Activated CD4-positive, alpha-beta T cell treated with anti-CD3 and anti-CD28 coated beads, Interleukin-2, amount 50 U/mL, for 16 hours (primary cell): ENCODE measurements around the gene TTC28.

Experiments used
- DNase-seq: peaks from one replicate; pipeline ENCODE4 v3.0.0-alpha.2; 2020

Gene TTC28

GRCh38 chr22:28031383-28031922 lies 648.2 kb downstream of the TTC28 start:
- no peak for DNase-seq

DNA sequence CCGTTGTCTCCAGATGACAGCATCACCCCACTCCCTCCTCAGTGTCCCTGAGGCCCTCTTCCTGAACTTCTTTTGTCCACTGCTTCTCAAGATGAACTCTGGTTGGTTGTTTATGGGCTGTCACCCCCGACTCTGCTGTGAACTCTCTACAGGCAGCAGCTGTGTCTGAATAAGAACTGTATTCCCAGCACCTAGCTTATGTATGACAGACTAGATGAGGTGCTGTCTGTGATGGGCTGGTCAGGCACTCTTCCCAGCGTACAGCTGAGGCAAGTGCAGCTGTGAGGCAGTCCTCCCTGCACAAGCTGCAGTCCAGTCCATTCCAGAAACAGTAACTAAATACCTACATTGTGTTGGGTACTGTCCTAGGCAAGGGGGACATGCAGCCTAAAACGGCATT lies 649.2 kb downstream of the TTC28 start:
- no peak for DNase-seq

DNA sequence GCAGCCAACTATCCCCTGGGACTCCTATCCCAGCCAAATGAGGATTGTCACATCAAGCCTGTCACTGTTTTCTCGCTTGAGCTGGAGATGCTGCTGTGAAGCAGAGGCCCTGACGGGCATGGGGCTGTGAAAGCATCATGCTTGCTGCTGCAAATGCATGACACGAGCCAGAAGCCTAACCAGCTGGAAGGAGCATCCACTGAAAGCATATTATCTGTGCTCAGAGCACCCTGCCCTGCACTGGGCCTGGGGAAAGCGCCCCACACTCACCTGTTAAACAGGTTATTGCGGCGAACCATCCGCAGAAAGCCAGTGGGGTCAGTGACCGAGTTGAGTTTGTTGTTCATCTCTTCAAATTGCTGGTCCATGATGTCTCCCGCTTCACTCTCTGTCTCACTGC lies 649.7 kb downstream of the TTC28 start:
- DNase-seq = no peak

DNA sequence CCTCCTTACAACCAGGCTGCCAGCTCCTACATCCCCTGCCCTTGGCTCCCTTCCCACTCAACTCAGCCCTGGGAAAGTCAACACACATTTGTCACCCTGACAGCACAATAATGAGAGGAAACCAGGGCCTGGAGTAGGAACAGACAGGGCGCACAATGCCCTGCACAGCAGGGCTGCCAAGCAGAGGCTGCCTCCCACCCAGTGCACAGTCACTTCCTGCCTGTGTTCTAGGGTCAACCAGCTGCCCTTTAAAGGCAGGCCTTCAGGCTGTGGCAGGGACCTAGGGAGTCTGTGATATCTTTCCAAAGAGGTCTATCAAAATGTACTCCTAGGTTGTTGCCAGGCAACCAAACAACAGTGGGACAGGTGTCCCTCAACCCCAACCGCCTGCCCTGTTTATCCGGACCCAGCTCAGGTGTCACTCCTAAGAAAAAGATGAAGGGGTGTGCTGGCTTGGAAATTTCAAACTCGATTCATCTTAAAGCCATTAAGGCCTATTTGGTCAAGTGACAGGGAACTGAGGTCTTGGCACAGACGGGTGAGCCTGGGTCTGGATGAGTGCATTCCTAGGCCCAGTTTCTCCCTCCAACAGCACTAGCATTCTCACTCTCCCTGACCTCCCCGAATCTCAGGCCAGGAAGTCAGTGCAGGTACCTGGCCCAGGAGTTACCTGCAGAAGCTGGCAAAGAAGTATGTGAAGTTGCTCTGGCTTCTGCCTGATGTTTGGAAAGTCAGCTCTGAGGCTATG lies 650.3 kb downstream of the TTC28 start:
- no peak for DNase-seq

DNA sequence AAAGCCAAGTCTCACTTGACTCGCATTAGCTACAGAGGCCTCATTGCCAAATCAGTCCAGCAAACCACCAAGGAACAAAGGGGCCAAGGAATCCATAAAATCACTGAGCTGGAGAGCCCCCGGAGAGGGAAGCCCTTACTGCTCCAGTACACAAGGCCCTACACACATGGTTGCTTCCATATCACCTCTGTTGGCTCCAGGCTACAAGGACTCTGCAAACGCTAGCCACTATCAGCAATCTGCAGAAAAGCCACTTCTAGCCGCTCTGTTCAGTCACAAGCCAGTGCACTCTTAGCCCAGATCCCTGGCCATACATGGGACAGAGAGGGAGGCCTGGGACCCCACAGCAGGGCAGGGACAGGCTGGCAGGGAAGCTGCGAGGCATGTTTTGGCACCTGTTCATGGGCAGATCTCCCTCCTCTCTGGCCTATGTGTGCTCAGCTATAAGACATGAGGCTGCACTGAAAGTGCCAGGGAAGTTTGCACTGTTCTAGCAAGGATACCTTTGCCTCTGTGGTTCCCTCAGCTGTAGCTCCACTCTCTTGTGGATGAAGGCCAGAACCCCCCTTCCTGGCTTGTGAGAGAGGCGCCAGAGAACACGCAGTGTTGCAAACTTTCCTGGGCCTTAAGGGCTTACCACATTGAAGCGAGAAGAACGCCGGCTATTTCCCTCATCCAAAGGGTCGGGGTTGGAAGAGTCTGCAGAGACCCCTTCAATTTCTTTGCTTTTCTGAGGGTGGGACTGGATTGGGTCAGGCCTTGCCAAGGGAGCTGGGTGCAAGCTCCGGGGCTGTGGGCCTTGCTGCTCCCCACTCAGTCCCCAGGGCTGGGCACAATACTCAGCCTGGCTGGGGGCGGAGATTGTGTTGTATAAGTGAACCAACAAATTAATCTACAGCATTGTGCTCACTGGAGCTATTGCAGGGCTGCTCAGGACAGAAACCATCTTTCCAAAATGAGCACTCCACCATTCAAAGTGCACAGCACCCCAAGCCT lies 651.9 kb downstream of the TTC28 start:
- no peak for DNase-seq

GRCh38 chr22:28025866-28026575 lies 653.6 kb downstream of the TTC28 start:
- no peak for DNase-seq

DNA sequence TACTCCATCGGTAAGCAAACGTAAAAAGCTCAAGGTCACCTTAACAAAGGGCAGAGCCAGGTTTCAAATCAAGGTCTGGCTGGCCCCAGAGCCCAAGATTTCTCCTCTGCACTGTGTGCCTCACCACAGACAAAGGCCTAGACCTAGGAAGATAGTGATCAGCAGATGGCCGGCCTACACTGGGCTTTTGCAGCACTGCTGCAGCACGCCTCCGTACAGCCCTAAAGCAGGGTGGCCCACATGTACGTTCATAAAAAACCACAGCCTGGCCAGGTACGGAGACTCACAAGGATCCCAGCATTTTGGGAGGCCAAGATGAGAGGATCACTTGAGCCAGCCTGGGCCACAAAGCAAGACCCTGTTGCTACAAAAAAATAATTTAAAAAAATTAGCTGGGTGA lies 654.3 kb downstream of the TTC28 start:
- DNase-seq = no peak

DNA sequence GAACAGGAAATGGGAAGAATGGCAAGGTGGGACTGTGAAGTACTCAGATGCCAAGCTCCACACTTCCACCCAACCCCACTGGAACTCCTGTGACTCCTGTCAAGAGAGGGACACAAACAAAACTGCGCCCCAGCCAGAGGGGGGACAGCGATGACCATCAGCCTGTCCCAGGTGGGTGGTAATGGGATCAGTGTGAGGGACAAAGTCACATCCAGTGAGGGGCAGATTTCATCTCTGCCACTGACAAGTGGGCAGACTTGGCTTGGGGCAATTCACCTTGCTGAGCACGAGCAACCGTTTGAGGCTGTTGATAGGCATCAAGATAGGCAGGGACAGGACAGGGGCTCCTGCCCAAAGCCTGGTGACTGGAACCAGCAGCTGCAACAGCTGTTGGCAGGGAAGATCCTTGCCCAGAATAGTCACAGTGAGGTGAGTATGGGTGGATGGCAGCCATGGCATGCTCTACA lies 655.2 kb downstream of the TTC28 start:
- no peak for DNase-seq

DNA sequence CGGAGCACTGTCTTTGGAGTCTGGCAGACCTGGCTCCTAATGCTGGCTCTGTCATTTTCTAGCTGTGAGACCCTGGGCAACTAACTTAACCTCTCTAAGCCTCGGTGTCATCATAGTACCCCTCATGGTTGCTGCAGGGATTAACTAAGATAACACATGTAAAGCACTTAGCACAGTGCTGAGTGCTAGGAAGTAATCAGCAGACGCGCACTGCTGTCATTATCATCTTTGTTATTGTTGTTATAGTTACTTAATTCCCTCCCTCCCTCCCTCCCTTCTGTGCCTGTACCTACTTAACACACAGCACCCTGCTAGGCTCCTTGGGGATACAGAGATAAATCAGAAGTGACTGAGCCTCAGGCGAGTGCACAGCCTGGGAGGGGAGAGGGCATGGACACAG lies 655.9 kb downstream of the TTC28 start:
- DNase-seq = no peak

DNA sequence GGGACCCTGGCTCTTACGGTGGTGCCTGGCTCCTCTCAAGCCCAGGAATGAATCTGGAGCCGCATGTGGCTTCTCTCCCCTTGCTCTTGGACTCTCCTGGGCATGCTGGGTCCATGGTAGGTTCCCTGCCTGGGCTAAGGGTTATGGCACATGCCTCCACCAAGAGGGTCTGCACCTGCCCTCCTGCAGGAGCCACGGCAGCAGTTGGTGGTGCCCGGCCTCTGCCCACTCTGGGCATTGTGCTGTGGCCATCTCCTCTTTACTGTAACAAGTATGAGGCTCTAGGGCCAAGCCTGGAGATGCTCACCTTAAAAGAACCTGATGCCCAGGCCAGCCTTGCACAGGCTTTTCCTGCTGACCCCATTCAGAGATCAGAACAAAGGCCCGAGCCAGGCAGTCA lies 656.6 kb downstream of the TTC28 start:
- DNase-seq = no peak

GRCh38 chr22:28021998-28022660 lies 657.5 kb downstream of the TTC28 start:
- DNase-seq = no peak

- DNase-seq = no peak
Measured at GRCh38 chr22:28021116-28021997, 658.3 kb downstream of the TTC28 start.

GRCh38 chr22:28019881-28020861 lies 659.5 kb downstream of the TTC28 start:
- DNase-seq = peak; percentile 58

DNA sequence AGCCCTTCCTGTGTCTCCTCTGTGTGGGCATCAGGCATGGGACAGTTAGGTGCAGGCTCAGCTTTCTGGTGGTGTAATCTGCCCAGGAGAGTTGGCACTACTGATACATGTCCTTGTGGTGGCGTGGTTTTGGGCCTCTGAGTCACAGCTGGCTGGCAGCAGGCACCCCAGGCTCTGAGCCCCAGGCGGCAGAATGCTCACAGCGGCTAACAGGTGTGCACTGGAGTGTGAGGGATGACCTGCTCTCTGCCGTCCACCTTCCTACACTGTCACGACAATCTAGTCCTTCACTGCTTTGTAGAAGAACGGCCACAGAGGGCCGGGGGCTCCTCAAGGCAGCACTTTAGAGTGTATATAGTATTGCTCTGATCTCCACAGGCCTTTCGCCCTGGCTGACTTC lies 660.3 kb downstream of the TTC28 start:
- peak; percentile 20 for DNase-seq

- DNase-seq = no peak
Measured at GRCh38 chr22:28018461-28018927, 661.1 kb downstream of the TTC28 start.

DNA sequence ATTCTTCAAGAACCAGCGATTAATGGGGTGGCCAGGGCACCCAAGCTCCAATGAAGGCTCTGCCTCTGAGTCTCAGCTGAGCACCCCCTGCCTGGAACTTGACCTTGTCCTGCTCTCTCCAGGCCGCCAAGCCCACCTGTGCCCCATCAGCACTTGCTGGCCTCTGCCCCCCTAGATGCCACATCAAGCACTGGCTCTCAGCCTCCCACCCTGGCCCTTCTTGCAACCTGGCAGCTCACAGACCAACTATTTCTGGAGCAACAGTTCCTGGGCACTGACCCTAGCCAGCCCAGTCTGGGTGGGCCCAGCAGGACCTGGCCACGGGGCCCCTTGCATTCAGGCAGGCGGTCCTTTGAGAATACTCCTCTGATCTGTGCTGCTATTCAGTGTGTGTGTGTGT lies 661.8 kb downstream of the TTC28 start:
- DNase-seq = no peak

DNA sequence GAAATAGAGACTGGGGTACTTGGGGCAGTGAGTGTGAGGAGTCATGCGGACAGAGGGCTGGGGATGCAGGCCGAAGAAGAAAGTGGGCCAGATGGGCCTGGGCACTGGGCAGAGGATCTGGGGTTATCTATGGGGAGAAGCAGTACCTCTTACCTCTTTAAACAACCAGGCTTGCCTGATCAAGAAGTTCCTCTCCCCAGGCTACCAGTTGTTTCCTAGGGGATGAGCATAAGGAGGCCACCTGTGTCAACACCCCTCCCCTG lies 662.2 kb downstream of the TTC28 start:
- DNase-seq = no peak

DNA sequence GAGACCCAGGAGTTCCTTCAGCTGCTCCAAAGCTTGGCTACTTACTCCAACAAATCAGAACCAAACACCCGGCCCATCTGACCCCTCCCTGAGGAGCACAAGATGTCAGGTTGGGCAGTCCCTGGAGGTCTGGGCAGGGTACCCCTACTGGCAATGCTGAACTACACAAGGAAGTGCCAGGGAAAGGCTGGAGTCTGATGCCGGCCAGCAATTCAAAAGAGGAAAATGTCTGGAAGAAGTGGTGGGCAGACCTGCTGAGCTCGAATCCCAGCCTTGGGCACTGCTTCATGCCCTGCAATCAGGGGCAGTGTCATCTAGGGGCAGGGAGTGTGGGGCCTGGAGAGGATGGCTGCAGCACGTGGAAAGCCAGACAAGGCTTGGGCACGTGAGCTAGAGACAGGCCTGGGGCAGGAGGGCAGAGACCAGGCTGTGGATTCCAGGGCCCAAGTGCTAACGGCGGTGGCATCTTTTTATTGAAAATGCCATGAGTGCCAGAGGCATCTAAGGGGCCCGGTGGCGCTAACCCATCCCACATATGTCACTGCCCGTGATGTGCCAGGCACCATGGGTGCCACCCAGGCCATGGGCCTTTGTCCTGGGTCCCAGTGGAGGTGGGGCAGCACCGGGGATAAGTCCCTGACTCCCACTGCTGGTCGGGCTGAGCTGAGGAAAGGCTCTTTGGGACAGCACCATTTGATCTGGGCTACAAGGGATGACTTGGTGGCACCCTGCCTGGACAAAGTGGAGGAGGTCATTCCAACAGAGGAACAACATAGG lies 662.7 kb downstream of the TTC28 start:
- DNase-seq = no peak
